Left lung (tissue), 10 donors: ENCODE measurements around the gene TOMM22. TPM values are rescaled to one million over a fixed set of nuclear protein-coding genes. Genes with fewer than 3 reads are reported as not detected.
A peak's percentile ranks its signal among the peaks of the same experiment; 100 is the strongest.

Experiments used
- ATAC-seq: fragments of 200-7000 bp; cut with Tn5 transposase; one replicate; pipeline ENCODE4 v1.9.1; 2020; ENCODE audit warnings: moderate library complexity
- DNase-seq, 4 donors: peaks; one replicate each; pipeline ENCODE4 v3.0.0-alpha.2; 2013 to 2020
- H3K27ac ChIP-seq, 2 donors: fragments of 200-600 bp; sonication (generic) in 1 of 2; one replicate each; pipeline versions ENCODE4 v1.5.0 to v1.8.0; 2020 to 2021
- H3K27me3 ChIP-seq, 2 donors: fragments of 200-600 bp; sonication (generic) in 1 of 2; one replicate each; pipeline versions ENCODE4 v1.5.0 to v1.8.0; 2020 to 2021
- H3K36me3 ChIP-seq, 2 donors: fragments of 200-600 bp; sonication (generic) in 1 of 2; one replicate each; pipeline versions ENCODE4 v1.5.0 to v1.8.0; 2020 to 2021
- H3K4me1 ChIP-seq, 2 donors: fragments of 200-600 bp; one replicate each; pipeline ENCODE4 v1.8.0; 2021
- H3K4me3 ChIP-seq, 2 donors: fragments of 200-600 bp; sonication (generic) in 1 of 2; one replicate each; pipeline versions ENCODE4 v1.5.0 to v1.8.0; 2020 to 2021; ENCODE audit warnings: mild to moderate bottlenecking in 1 of 2
- H3K9me3 ChIP-seq, 2 donors: fragments of 200-600 bp; sonication (generic) in 1 of 2; one replicate each; pipeline versions ENCODE4 v1.5.0 to v1.8.0; 2020 to 2021
- intact Hi-C, 2 donors: fragments of 100-400 bp; cut with DNase I; formaldehyde crosslinking; loops; one replicate each; pipeline versions ENCODE4 v1.11.2 to v1.14.2; 2022
- polyA plus RNA-seq, 6 donors: library from polyadenylated mRNA; unstranded; fragments of 120-200 nt; gene quantifications; one replicate each; pipeline ENCODE4 v1.2.1, GENCODE V29; 2013; ENCODE audit not compliant: insufficient read length in 6 of 6
- total RNA-seq, 2 donors: library from RNA; stranded (reverse); fragmentation: NEBNext Ultra II Directional; extraction: Animal tissue kit (Norgen Biotek cat#: 25700); gene quantifications; one replicate each; pipeline ENCODE4 v1.2.1, GENCODE V29; 2021
- TF ChIP-seq, protein P1 (sequence below), 2 donors: fragments of 200-600 bp; sonication (generic) in 1 of 2; IDR thresholded peaks; one replicate each; pipeline versions ENCODE4 v1.5.0 to v1.8.0; 2021; ENCODE audit warnings: antibody characterized with exemption in 2 of 2
- donor health status: DM: no; HTN: yes; CAD: no.
- donor health status: DM: no; HTN: no; CAD: no.

The TOMM22 gene
- total and polyA plus RNA-seq, 8 donors = 54.3 to 91.3 (median 79.6) TPM

DNA sequence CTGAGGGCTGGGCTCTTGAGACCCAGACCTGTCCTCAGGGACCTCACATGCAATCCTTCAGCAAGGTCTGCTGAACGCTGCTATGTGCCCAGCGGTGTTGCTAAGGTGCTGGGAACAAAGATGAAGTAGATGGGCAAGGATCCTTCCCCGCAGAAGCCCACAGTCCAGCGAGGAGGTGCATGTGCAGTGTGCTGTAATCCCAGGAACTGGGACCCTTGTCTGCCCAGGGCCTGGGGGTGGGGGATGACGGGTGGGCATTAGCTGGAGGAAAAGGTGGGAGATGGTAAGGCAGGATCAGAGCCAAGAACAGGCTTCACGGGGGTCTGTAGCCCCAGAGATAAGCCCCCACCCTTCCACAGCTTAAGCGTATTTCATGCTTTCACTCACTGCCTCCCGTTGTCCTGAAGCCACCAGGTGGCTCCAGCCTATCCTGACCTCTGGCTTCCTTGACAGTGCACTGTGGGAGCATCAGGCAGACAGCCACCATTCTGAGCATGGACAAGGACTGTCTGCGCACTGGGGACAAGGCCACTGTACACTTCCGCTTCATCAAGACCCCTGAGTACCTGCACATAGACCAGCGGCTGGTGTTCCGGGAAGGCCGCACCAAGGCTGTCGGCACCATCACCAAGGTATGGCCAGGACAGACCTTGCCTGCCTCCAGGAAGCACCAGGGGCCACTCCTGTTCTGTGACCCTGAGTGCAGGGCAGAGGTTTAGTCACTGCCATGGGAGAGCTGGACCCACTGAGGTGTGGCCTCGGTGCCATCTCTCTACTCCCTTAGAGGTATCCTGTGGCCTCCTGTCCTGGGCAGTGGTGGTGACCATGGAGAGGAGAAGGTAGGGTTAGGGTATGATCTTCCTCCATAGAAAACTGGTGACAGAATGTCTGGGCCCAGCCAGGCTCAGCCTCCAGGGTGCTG lies 46.0 kb downstream of the TOMM22 start:
- peaks cover 6 to 99% of the 10 kb centered on the region in 2 donors for H3K36me3 ChIP-seq
- peak in 1 of 4 donors; percentile 33 for DNase-seq
- no peak overlapping the region for H3K4me3 ChIP-seq
- no peak overlapping the region for H3K27ac ChIP-seq
- no peak for ATAC-seq
- no peaks in the 10 kb centered on the region for H3K9me3 ChIP-seq
- H3K27me3 ChIP-seq = no peaks in the 10 kb centered on the region
- TF ChIP-seq, protein P1, sequence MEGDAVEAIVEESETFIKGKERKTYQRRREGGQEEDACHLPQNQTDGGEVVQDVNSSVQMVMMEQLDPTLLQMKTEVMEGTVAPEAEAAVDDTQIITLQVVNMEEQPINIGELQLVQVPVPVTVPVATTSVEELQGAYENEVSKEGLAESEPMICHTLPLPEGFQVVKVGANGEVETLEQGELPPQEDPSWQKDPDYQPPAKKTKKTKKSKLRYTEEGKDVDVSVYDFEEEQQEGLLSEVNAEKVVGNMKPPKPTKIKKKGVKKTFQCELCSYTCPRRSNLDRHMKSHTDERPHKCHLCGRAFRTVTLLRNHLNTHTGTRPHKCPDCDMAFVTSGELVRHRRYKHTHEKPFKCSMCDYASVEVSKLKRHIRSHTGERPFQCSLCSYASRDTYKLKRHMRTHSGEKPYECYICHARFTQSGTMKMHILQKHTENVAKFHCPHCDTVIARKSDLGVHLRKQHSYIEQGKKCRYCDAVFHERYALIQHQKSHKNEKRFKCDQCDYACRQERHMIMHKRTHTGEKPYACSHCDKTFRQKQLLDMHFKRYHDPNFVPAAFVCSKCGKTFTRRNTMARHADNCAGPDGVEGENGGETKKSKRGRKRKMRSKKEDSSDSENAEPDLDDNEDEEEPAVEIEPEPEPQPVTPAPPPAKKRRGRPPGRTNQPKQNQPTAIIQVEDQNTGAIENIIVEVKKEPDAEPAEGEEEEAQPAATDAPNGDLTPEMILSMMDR (IDR thresholded peaks at IDR 0.05) = no peak
- peaks cover 0 to 2% of the 10 kb centered on the region in 2 donors for H3K4me1 ChIP-seq
- intact Hi-C loops = no loop called here

DNA sequence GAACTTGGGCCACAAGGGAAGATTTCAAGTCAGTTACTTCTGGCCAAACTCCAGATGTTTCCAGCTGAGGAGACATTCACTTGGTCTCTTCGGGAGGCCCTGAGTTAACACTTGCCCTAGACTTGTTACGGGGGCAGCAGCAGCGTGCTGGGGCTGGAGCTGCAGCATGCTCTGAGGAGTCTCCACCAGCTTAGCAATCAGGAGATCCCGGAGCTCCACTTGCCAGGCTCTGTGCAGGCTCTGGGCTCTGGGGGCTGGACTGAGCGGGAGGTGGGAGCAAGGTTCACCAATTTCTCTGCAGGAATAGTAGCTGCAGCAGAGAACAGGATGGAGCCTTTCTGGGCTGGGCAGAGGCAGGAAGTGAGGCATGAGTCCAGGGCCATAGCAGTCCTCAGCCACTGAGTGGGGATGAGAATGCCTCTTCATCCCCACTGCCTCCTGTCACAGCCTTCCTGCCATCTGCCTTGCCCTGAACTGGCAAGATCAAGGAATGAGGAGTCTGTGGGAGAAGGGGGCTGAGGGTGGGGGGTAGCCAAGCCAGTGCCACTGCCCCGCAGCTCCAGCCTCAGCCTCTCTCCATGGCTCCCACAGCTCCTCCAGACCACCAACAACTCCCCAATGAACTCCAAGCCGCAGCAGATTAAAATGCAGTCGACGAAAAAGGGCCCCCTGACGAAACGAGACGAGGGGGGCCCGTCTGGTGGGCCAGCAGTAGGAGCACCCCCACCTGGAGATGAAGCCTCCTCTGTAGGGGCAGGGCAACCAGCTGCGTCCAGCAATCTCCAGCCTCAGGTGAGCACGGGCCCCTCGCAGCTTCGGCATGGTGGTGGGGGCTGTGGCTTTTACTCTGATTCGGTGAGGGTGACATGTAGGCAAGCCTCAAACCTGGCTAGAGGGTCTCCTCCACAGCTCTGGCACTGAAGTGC lies 47.4 kb downstream of the TOMM22 start:
- intact Hi-C loops = no loop called here
- ATAC-seq (no peak), DNase-seq (peak in 2 of 4 donors; percentile 12 to 28)
- TF ChIP-seq, protein P1 (IDR thresholded peaks at IDR 0.05) = no peak
- H3K36me3 ChIP-seq = peaks cover 6 to 98% of the 10 kb centered on the region in 2 donors
- no peak overlapping the region for H3K4me3 ChIP-seq
- peaks cover 4 to 15% of the 10 kb centered on the region in 2 donors for H3K4me1 ChIP-seq
- H3K9me3 ChIP-seq = no peaks in the 10 kb centered on the region
- H3K27me3 ChIP-seq = no peaks in the 10 kb centered on the region
- H3K27ac ChIP-seq = no peak overlapping the region

DNA sequence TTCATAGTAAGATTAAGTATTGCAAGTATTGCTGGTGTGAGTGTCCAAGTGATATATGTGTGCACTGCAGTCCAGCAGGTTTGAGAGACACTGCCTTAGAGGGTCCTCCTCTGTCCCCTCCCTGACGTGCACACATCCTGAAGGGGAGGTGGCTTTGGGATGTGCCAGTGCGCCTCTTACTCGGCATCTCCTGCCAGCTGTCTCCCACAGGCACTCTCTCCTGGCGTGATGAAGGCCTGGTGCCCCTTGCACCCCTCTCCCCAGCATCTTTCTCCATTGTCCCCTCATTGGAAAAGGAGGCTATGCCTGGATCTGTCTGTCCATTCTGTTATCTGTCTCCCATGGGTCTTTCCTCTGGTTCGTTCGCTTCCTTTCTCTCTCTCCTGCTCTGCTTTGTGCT lies 48.2 kb downstream of the TOMM22 start:
- DNase-seq = peak in 1 of 4 donors; percentile 27
- H3K27ac ChIP-seq = no peak overlapping the region
- intact Hi-C loops = no loop called here
- H3K9me3 ChIP-seq = no peaks in the 10 kb centered on the region
- no peak overlapping the region for H3K4me3 ChIP-seq
- ATAC-seq = no peak
- no peaks in the 10 kb centered on the region for H3K27me3 ChIP-seq
- TF ChIP-seq, protein P1 (IDR thresholded peaks at IDR 0.05) = no peak
- peaks cover 4 to 19% of the 10 kb centered on the region in 2 donors for H3K4me1 ChIP-seq
- H3K36me3 ChIP-seq = peaks cover 6 to 98% of the 10 kb centered on the region in 2 donors

DNA sequence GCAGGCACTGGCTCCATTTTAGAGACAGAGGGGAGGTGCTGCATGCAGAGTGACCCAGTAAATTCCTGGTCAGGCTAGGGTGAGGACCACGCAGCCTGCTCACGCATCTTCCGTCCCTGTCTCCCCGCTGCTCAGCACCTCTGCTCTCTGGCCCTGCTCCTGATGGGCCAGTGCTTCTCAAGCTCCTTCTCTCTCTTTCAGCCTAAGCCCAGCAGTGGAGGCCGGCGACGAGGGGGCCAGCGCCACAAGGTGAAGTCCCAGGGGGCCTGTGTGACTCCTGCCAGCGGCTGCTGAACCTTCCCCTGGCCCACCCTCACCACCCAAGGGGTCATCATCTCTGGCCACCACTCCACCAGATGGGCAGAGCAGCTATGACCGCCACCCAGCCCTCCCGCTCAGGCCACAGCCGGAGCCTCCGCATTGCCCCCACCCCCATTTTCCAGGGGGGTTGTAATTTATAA lies 48.7 kb downstream of the TOMM22 start:
- Histone ChIP-seq H3K27ac (no peak overlapping the region), H3K36me3 (peaks cover 6 to 98% of the 10 kb centered on the region in 2 donors), H3K27me3 (no peaks in the 10 kb centered on the region), H3K9me3 (no peaks in the 10 kb centered on the region), H3K4me1 (peaks cover 4 to 23% of the 10 kb centered on the region in 2 donors), H3K4me3 (no peak overlapping the region)
- intact Hi-C loops = no loop called here
- TF ChIP-seq, protein P1 (IDR thresholded peaks at IDR 0.05) = no peak
- DNase-seq (peak in 1 of 4 donors; percentile 60), ATAC-seq (no peak)
